Body of pancreas (tissue), 4 donors: ENCODE data around the gene OXCT1. TPM values are rescaled to one million over a fixed set of nuclear protein-coding genes. Genes with fewer than 3 reads are reported as not detected.
"Not testable (repeated sequence)": the region's sequence is repeated elsewhere in the genome, so short reads cannot be mapped to it uniquely, and the experiment has no call there.

Source experiments
- ATAC-seq: fragments of 150-250 bp; one replicate; pipeline ENCODE4 v1.9.1; 2016
- DNase-seq, 4 donors: peaks; one replicate each; pipeline ENCODE4 v3.0.0-alpha.2; 2019
- H3K27ac ChIP-seq, 4 donors: fragments of 200-600 bp; sonication (generic); 1 replicate in 3 of 4; 2 replicates in 1 of 4; pipeline versions ENCODE4 v1.5.1 to v1.6.1; 2016 to 2019; ENCODE audit warnings: mild to moderate bottlenecking in 1 of 4, mixed read lengths in 1 of 4, moderate library complexity in 1 of 4
- H3K27me3 ChIP-seq, 2 donors: fragments of 200-600 bp; sonication (generic); one replicate each; pipeline ENCODE4 v1.6.0; 2016; ENCODE audit warnings: mild to moderate bottlenecking in 1 of 2
- H3K36me3 ChIP-seq, 2 donors: fragments of 200-600 bp; sonication (generic); replicated peaks in 1 of 2; 2 replicates each; pipeline ENCODE4 v1.5.1; 2016; ENCODE audit warnings: low read depth in 2 of 2; ENCODE audit not compliant: insufficient read depth in 1 of 2
- H3K4me1 ChIP-seq: fragments of 200-600 bp; sonication (generic); one replicate; pipeline ENCODE4 v1.6.0; 2016
- H3K4me3 ChIP-seq, 2 donors: fragments of 200-600 bp; sonication (generic); 1 replicate in 1 of 2; 2 replicates in 1 of 2; pipeline ENCODE4 v1.5.1; 2016 to 2019
- H3K9me3 ChIP-seq, 3 donors: fragments of 200-600 bp; sonication (generic); 1 replicate in 2 of 3; 2 replicates in 1 of 3; pipeline ENCODE4 v1.5.1; 2016
- POLR2A ChIP-seq, 3 donors: fragments of 450-650 bp; IDR thresholded peaks; one replicate each; pipeline ENCODE4 v1.6.1; 2016; ENCODE audit warnings: antibody characterized with exemption in 3 of 3, mild to moderate bottlenecking in 2 of 3
- WGBS, 2 donors: methylation state at CpG; one replicate each; pipeline ENCODE4 v1.1.5; 2017; 5-methylcytosine and 5-hydroxymethylcytosine counted together
- intact Hi-C: fragments of 100-400 bp; cut with DNase I; formaldehyde crosslinking; loops from one replicate; pipeline ENCODE4 v1.15.1; 2023
- total RNA-seq, 2 donors: library from RNA; depleted of rRNA; stranded (reverse); fragments of >200 nt; gene quantifications; one replicate each; pipeline ENCODE4 v1.1.0, GENCODE V29; 2016
- TF ChIP-seq, protein P1 (sequence below), 7 experiments: fragments of 450-650 bp in 4 of 7; fragments of 200-600 bp in 3 of 7; sonication (generic) in 3 of 7; IDR thresholded peaks; one replicate each; pipeline ENCODE4 v1.5.1; 2016 to 2019; ENCODE audit warnings: antibody characterized with exemption in 7 of 7

OXCT1 gene
- total RNA-seq, 2 donors from 2014 or later, result 3.9 to 7.9 TPM

DNA sequence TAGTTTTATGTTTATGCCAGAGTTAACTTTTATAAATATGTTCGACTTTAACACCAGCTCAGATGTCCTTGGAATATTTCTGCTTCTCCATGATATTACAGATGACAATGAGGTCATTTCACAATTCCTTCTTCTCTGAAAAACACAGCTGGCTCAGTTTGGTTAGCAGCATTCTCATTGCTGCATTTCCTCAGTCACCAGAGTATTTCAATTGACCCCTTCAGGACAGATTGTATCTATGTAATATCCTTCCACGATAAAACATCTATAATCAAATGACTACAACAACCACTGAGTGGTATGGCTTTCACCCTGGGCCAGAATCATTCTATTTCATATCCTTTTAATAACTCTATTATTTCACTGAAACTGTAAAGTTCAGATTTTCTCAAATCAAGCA, 148.7 kb downstream of the OXCT1 start:
- DNase-seq (no peak), ATAC-seq (no peak)
- H3K27me3 ChIP-seq, result no peaks in the 10 kb centered on the region
- H3K27ac ChIP-seq, result no peak overlapping the region
- H3K4me3 ChIP-seq, result no peak overlapping the region
- H3K36me3 ChIP-seq, result no peaks in the 10 kb centered on the region
- TF ChIP-seq, protein P1, sequence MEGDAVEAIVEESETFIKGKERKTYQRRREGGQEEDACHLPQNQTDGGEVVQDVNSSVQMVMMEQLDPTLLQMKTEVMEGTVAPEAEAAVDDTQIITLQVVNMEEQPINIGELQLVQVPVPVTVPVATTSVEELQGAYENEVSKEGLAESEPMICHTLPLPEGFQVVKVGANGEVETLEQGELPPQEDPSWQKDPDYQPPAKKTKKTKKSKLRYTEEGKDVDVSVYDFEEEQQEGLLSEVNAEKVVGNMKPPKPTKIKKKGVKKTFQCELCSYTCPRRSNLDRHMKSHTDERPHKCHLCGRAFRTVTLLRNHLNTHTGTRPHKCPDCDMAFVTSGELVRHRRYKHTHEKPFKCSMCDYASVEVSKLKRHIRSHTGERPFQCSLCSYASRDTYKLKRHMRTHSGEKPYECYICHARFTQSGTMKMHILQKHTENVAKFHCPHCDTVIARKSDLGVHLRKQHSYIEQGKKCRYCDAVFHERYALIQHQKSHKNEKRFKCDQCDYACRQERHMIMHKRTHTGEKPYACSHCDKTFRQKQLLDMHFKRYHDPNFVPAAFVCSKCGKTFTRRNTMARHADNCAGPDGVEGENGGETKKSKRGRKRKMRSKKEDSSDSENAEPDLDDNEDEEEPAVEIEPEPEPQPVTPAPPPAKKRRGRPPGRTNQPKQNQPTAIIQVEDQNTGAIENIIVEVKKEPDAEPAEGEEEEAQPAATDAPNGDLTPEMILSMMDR (IDR thresholded peaks at IDR 0.05), result no peak
- no peak for TF ChIP-seq POLR2A (IDR thresholded peaks at IDR 0.05)
- no peaks in the 10 kb centered on the region for H3K9me3 ChIP-seq
- intact Hi-C loops, result no loop called here
- WGBS, 2 donors, result 34 to 41% methylated on average over 2 of the region's 2 CpGs
- no peaks in the 10 kb centered on the region for H3K4me1 ChIP-seq

DNA sequence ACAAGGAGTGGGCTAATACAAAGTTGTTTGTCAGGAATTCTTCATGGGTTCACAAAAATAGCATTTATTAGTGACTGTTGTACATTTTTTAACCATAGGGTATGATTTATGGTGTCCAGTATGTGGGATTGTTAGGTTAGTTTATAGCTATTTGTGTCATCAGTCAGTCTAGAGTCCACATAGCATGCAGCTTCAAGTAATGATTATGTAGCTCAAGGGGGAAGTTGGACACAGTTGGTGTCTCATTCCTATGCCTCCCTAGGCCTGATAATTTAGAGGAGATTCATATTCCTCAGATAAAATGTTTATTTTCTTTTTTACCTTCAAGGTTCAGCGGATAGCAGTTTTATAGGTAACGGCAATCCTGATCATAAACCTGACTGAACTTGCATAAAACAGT, 153.8 kb downstream of the OXCT1 start:
- ATAC-seq, result no peak
- no peak overlapping the region for H3K27ac ChIP-seq
- TF ChIP-seq POLR2A (IDR thresholded peaks at IDR 0.05), result no peak
- TF ChIP-seq, protein P1 (IDR thresholded peaks at IDR 0.05), result no peak
- no peaks in the 10 kb centered on the region for H3K36me3 ChIP-seq
- intact Hi-C loops, result no loop called here
- no peaks in the 10 kb centered on the region for H3K27me3 ChIP-seq
- H3K4me3 ChIP-seq, result no peak overlapping the region
- no peaks in the 10 kb centered on the region for H3K9me3 ChIP-seq
- WGBS, 2 donors, result 80 to 95% methylated on average over 2 of the region's 2 CpGs
- H3K4me1 ChIP-seq, result no peaks in the 10 kb centered on the region
- DNase-seq, result no peak

DNA sequence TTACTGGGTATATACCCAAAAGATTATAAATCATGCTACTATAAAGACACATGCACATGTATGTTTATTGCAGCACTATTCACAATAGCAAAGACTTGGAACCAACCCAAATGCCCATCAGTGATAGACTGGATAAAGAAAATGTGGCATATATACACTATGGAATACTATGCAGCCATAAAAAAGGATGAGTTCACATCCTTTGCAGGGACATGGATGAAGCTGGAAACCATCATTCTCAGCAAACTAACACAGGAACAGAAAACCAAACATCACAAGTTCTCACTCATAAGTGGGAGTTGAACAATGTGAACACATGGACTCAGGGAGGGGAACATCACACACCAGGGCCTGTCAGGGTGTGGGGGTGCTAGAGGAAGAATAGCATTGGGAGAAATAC, 155.8 kb downstream of the OXCT1 start:
- H3K27ac ChIP-seq, H3K36me3 ChIP-seq, ATAC-seq, DNase-seq, intact Hi-C loops, H3K4me3 ChIP-seq, H3K4me1 ChIP-seq, H3K9me3 ChIP-seq, H3K27me3 ChIP-seq: not testable (repeated sequence)

DNA sequence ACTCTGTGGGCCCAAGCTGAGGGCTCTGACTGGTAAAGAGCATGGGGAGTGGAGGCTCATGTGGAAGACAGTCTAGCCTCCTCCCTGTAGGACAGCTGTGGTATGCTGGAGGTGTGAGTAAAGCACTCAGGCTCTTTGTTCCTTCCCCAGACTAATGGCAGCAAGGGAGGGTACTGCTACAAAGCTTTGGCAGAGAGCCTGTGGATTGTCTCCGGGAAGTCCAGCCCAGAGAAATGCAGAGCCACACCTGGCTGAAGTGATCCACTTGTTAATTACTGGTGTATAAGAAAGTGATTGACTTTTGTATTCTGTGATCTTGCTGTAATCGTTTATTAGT, 161.7 kb downstream of the OXCT1 start:
- DNase-seq (no peak), ATAC-seq (no peak)
- no peak for TF ChIP-seq POLR2A (IDR thresholded peaks at IDR 0.05)
- TF ChIP-seq, protein P1 (IDR thresholded peaks at IDR 0.05), result no peak
- no peaks in the 10 kb centered on the region for H3K27me3 ChIP-seq
- no peaks in the 10 kb centered on the region for H3K36me3 ChIP-seq
- no peak overlapping the region for H3K27ac ChIP-seq
- no peak overlapping the region for H3K4me3 ChIP-seq
- intact Hi-C loops, result no loop called here
- peaks cover 0 to 5% (median 0%) of the 10 kb centered on the region in 3 donors for H3K9me3 ChIP-seq
- WGBS, 2 donors, result 49 to 58% methylated on average over 2 of the region's 2 CpGs
- H3K4me1 ChIP-seq, result no peaks in the 10 kb centered on the region

DNA sequence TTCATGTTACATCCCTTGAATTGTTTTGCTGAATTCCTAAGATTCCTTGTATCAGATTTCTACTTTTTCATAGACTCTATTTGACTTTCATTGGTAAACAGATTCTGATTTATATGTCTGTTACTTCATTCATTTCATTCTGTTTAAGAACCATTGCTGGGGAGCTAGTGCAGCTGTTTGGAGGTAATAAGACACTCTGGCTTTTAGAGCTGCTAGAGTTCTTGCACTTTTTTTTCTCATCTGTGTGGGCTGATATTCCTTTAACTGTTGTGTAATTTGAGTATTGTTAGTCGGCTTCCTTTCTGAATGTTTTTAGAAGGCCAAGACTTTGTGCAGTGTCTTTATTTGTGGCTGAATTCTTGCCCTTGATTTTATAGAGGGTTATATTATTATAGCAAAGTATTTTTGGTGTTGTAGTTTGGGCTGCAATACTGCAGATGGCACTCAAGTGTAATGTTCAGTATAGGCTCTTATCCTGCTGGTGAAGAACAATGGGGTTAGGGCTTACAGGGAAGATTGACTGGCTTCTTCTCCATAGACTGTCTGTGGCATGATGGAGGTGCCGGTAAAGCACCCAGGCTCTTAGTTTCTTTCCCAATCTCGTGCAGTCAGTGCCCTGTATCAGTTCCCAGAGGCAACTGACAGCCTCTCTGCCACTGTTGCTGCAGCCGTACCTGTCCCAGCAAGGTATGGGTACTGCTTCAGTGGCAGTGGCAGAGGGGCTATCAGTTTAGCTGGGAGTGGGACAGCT, 162.2 kb downstream of the OXCT1 start:
- ATAC-seq (no peak), DNase-seq (no peak)
- TF ChIP-seq, protein P1 (IDR thresholded peaks at IDR 0.05), result no peak
- TF ChIP-seq POLR2A (IDR thresholded peaks at IDR 0.05), result no peak
- no peaks in the 10 kb centered on the region for H3K36me3 ChIP-seq
- H3K4me3 ChIP-seq, result no peak overlapping the region
- H3K4me1 ChIP-seq, result no peaks in the 10 kb centered on the region
- H3K27me3 ChIP-seq, result no peaks in the 10 kb centered on the region
- WGBS, 2 donors, result 43 to 44% methylated on average over 3 to 4 of the region's 4 CpGs
- intact Hi-C loops, result no loop called here
- peaks cover 0 to 5% (median 0%) of the 10 kb centered on the region in 3 donors for H3K9me3 ChIP-seq
- no peak overlapping the region for H3K27ac ChIP-seq
